Measurements from ENCODE around the gene CHST2. TPM values are rescaled to one million over a fixed set of nuclear protein-coding genes. Genes with fewer than 3 reads are reported as not detected.

The CHST2 gene
- total and polyA plus RNA-seq, 5 donors = 1.5 to 3.3 (median 2.2) TPM

GRCh38 chr3:143135150-143135549 lies 15.6 kb downstream of the CHST2 start:
- intact Hi-C loops (cut with DNase I) = no loop called here
- no peaks in the 10 kb centered on the region for H3K27me3 ChIP-seq (ENCODE audit: control insufficient read depth, insufficient read depth)
- WGBS = 47% methylated on average over 2 of the region's 2 CpGs
- H3K4me1 ChIP-seq (ENCODE audit: control insufficient read depth, insufficient read depth, low read length) = peaks cover 3% of the 10 kb centered on the region
- no peak overlapping the region for H3K27ac ChIP-seq (ENCODE audit: low read length)
- peak in 1 of 3 donors; percentile 47 for DNase-seq
- peak in 1 of 2 donors; percentile 63 for ATAC-seq
- H3K9me3 ChIP-seq (ENCODE audit: control insufficient read depth, low read length) = no peaks in the 10 kb centered on the region
- H3K4me3 ChIP-seq (ENCODE audit: low read length) = no peak overlapping the region

GRCh38 chr3:143137435-143138036 lies 18.0 kb downstream of the CHST2 start:
- no peaks in the 10 kb centered on the region for H3K27me3 ChIP-seq (ENCODE audit: control insufficient read depth, insufficient read depth)
- H3K27ac ChIP-seq (ENCODE audit: low read length) = no peak overlapping the region
- intact Hi-C loops (cut with DNase I) = no loop called here
- no peaks in the 10 kb centered on the region for H3K9me3 ChIP-seq (ENCODE audit: control insufficient read depth, low read length)
- H3K4me1 ChIP-seq (ENCODE audit: control insufficient read depth, insufficient read depth, low read length) = peaks cover 3% of the 10 kb centered on the region
- DNase-seq = no peak
- 28% methylated on average over 2 of the region's 2 CpGs for WGBS
- no peak for ATAC-seq
- H3K4me3 ChIP-seq (ENCODE audit: low read length) = no peak overlapping the region

GRCh38 chr3:143138953-143139352 lies 19.4 kb downstream of the CHST2 start:
- DNase-seq = no peak
- H3K4me3 ChIP-seq (ENCODE audit: low read length) = no peak overlapping the region
- intact Hi-C loops (cut with DNase I) = no loop called here
- WGBS = 83% methylated on average over 3 of the region's 3 CpGs
- no peak overlapping the region for H3K27ac ChIP-seq (ENCODE audit: low read length)
- no peaks in the 10 kb centered on the region for H3K27me3 ChIP-seq (ENCODE audit: control insufficient read depth, insufficient read depth)
- H3K9me3 ChIP-seq (ENCODE audit: control insufficient read depth, low read length) = no peaks in the 10 kb centered on the region
- H3K4me1 ChIP-seq (ENCODE audit: control insufficient read depth, insufficient read depth, low read length) = peaks cover 3% of the 10 kb centered on the region
- no peak for ATAC-seq

DNA sequence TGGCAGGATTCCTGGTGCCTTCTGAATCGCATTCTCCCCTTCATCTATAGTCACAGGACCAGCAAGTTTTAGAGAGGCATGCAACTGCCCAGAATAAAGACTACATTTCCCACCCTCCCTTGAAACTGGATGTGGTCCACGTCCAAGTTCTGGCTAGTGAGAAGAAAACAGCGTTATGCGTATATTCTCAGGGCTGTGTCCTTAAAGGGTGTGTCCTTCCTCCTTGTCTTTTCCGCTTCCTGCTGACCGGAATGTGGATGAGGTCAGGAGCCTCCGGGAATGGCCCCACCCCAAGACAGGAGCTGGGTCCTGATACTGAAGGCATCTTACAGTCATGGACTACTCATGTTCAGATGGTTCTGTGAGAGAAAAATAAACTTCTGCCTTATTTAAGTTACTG lies 20.2 kb downstream of the CHST2 start:
- Histone ChIP-seq H3K27me3 (ENCODE audit: control insufficient read depth, insufficient read depth) (no peaks in the 10 kb centered on the region), H3K27ac (ENCODE audit: low read length) (no peak overlapping the region), H3K4me1 (ENCODE audit: control insufficient read depth, insufficient read depth, low read length) (peaks cover 3% of the 10 kb centered on the region), H3K4me3 (ENCODE audit: low read length) (no peak overlapping the region), H3K9me3 (ENCODE audit: control insufficient read depth, low read length) (no peaks in the 10 kb centered on the region)
- DNase-seq = peak; percentile 62 to 77 (median 77)
- intact Hi-C loops (cut with DNase I) = no loop called here
- WGBS = 34% methylated on average over 7 of the region's 7 CpGs
- ATAC-seq = peak; percentile 93 to 100

DNA sequence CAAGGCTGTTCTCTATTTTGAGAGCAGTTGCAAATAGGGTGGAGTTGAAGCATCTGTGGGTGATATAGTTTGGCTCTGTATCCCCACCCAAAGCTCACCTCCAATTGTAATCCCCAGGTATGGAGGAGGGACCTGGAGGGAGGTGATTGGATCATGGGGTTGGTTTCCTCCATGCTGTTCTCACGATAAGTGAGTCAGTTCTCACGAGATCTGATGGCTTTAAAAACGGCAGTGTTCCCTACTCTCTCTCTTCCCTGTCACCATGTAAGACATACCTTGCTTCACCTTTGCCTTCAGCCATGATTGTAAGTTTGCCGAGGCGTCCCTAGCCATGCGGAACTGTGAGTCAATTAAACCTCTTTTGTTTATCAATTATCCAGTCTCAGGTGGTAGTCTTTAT lies 21.0 kb downstream of the CHST2 start:
- Histone ChIP-seq H3K27ac (ENCODE audit: low read length) (no peak overlapping the region), H3K27me3 (ENCODE audit: control insufficient read depth, insufficient read depth) (no peaks in the 10 kb centered on the region), H3K9me3 (ENCODE audit: control insufficient read depth, low read length) (no peaks in the 10 kb centered on the region), H3K4me3 (ENCODE audit: low read length) (no peak overlapping the region), H3K4me1 (ENCODE audit: control insufficient read depth, insufficient read depth, low read length) (peaks cover 3% of the 10 kb centered on the region)
- no peak for DNase-seq
- ATAC-seq = no peak
- WGBS = 95% methylated on average over 6 of the region's 6 CpGs
- intact Hi-C loops (cut with DNase I) = no loop called here

DNA sequence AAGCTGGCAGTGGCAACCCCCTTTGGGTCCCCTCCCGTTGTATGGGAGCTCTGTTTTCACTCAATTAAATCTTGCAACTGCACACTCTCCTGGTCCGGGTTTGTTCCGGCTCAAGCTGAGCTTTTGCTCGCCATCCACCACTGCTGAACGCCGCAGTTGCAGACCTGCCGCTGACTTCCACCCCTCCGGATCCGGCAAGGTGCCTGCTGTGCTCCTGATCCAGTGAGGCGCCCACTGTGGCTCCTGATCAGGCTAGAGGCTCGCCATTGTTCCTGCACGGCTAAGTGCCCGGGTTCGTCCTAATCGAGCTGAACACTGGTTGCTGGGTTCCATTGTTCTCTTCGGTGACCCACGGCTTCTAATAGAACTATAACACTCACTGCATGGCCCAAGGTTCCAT lies 22.8 kb downstream of the CHST2 start:
- no peak overlapping the region for H3K4me3 ChIP-seq (ENCODE audit: low read length)
- WGBS = 89% methylated on average over 17 of the region's 17 CpGs
- intact Hi-C loops (cut with DNase I) = no loop called here
- H3K27ac ChIP-seq (ENCODE audit: low read length) = no peak overlapping the region
- peak in 1 of 3 donors; percentile 37 for DNase-seq
- H3K4me1 ChIP-seq (ENCODE audit: control insufficient read depth, insufficient read depth, low read length) = peaks cover 3% of the 10 kb centered on the region
- no peaks in the 10 kb centered on the region for H3K9me3 ChIP-seq (ENCODE audit: control insufficient read depth, low read length)
- no peaks in the 10 kb centered on the region for H3K27me3 ChIP-seq (ENCODE audit: control insufficient read depth, insufficient read depth)
- no peak for ATAC-seq

DNA sequence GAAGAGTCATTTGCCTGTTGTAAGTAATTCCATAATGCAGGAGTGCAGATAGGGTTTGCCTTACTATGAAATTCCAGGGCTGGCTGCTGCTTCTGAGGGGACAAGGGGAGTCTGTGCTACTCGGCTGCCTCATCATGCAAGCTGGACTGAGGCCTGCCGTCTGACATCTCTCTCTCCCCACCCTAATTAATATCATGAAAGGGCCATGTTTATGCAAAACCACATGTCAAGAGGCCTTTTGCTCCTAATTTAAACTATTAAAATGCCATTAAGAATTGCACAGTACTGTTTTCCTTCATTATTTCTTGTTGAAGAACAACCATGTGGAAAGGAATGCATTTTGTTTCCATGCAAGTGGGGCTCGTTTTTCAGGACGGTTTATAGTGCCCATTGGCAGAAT lies 26.3 kb downstream of the CHST2 start:
- 73% methylated on average over 4 of the region's 4 CpGs for WGBS

DNA sequence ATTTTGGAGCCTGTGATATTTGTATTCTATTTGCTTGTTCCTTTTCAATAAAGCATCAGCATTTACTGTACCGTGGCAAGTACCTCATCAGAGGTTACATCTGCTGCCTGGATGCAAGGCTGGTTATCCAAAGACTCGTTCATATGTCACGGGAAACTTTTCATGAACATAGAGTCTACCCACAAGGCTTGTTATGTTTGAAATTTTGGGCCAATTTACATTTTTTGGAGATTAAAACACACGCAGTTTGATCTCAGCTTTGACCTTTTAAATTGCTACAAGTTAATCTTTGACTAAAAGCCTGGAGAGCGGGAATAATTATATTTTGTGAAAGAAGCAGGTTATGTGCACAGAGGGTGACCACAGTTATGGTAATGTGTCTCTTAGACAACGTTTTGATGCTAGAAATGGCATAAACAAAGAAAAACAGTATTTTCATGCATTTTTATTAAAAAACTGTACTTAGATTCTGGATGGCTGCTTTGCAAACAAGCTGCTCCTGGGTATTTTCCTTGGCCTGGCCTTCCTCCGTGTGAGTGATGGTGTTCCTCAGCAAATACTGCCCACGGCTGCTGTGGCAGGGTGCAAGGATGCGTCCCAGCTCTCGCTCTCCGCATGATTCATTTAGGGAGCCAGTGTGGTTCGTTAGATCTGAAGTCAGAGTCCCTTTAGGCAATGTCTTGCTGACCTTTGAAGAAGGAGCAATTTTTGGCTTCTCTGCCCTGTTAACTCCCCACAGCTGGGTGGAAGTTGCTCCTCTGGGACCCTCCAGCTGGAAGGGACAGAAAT lies 27.1 kb downstream of the CHST2 start:
- H3K4me1 ChIP-seq (ENCODE audit: control insufficient read depth, insufficient read depth, low read length) = peaks cover 2% of the 10 kb centered on the region
- H3K27me3 ChIP-seq (ENCODE audit: control insufficient read depth, insufficient read depth) = no peaks in the 10 kb centered on the region
- no peak overlapping the region for H3K4me3 ChIP-seq (ENCODE audit: low read length)
- WGBS = 75% methylated on average over 12 of the region's 12 CpGs
- intact Hi-C loops (cut with DNase I) = no loop called here
- H3K27ac ChIP-seq (ENCODE audit: low read length) = no peak overlapping the region
- no peak for DNase-seq
- ATAC-seq = no peak
- H3K9me3 ChIP-seq (ENCODE audit: control insufficient read depth, low read length) = no peaks in the 10 kb centered on the region

More for the DNA sequence above, 26.3 kb downstream of the CHST2 start:
- DNase-seq (no peak), ATAC-seq (no peak)
- H3K9me3 ChIP-seq (ENCODE audit: control insufficient read depth, low read length) = no peaks in the 10 kb centered on the region
- intact Hi-C loops (cut with DNase I) = no loop called here
- H3K27me3 ChIP-seq (ENCODE audit: control insufficient read depth, insufficient read depth) = no peaks in the 10 kb centered on the region
- H3K4me3 ChIP-seq (ENCODE audit: low read length) = no peak overlapping the region
- H3K27ac ChIP-seq (ENCODE audit: low read length) = no peak overlapping the region
- no peaks in the 10 kb centered on the region for H3K4me1 ChIP-seq (ENCODE audit: control insufficient read depth, insufficient read depth, low read length)

- Histone ChIP-seq H3K4me3 (ENCODE audit: low read length) (no peak overlapping the region), H3K27ac (ENCODE audit: low read length) (no peak overlapping the region), H3K27me3 (ENCODE audit: control insufficient read depth, insufficient read depth) (no peaks in the 10 kb centered on the region), H3K9me3 (ENCODE audit: control insufficient read depth, low read length) (no peaks in the 10 kb centered on the region), H3K4me1 (ENCODE audit: control insufficient read depth, insufficient read depth, low read length) (peaks cover 2% of the 10 kb centered on the region)
- DNase-seq (no peak), ATAC-seq (no peak)
- WGBS = 65% methylated on average over 2 of the region's 2 CpGs
- intact Hi-C loops (cut with DNase I) = no loop called here
Measured at GRCh38 chr3:143147707-143148106, 28.1 kb downstream of the CHST2 start.

- no peak for ATAC-seq
- H3K9me3 ChIP-seq (ENCODE audit: control insufficient read depth, low read length) = no peaks in the 10 kb centered on the region
- no peak overlapping the region for H3K4me3 ChIP-seq (ENCODE audit: low read length)
- intact Hi-C loops (cut with DNase I) = no loop called here
- H3K27me3 ChIP-seq (ENCODE audit: control insufficient read depth, insufficient read depth) = no peaks in the 10 kb centered on the region
- no peak for DNase-seq
- WGBS = 92% methylated on average over 3 of the region's 3 CpGs
- peaks cover 2% of the 10 kb centered on the region for H3K4me1 ChIP-seq (ENCODE audit: control insufficient read depth, insufficient read depth, low read length)
- no peak overlapping the region for H3K27ac ChIP-seq (ENCODE audit: low read length)
Measured at GRCh38 chr3:143150071-143150470, 30.5 kb downstream of the CHST2 start.

DNA sequence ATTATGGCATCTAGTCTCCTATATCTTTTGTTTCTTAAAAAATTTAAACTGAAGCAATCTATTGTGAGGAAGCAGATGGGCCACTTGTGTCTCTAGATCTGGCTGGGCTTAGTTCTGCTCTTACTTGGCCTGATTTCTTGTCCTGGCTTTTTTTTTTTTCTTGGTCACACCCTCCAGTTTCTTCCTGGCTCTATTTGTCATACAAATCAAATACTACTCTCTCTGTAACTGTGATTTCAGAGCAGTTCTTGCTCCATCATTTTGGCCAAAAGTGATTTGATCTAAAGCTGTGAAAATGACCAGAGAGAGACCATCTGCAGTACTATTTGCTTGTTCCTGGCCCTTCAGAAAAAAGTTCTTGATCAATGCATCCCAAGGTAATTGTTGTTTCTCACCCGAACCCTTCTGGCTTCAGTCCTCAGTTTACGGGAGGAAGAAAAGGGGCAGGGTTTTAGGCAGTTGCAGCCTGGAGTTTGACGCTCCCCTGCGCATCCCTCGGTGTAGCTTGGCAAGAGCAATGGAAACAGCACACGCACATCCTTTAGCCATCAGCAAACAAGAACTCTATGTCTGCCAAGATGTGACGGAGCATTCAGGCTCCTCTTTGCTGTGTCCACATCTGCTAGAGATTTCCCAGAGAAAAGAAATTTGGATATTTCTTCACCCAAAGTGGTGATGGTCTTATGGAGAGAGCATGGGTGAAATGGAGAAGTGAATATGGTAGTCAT lies 31.6 kb downstream of the CHST2 start:
- Histone ChIP-seq H3K9me3 (ENCODE audit: control insufficient read depth, low read length) (no peaks in the 10 kb centered on the region), H3K4me1 (ENCODE audit: control insufficient read depth, insufficient read depth, low read length) (peaks cover 2% of the 10 kb centered on the region), H3K27ac (ENCODE audit: low read length) (peak overlapping the region; percentile 58), H3K27me3 (ENCODE audit: control insufficient read depth, insufficient read depth) (no peaks in the 10 kb centered on the region), H3K4me3 (ENCODE audit: low read length) (no peak overlapping the region)
- intact Hi-C loops (cut with DNase I) = no loop called here
- 37% methylated on average over 7 of the region's 7 CpGs for WGBS
- DNase-seq (peak; percentile 51 to 62 (median 56)), ATAC-seq (peak; percentile 87 to 98)

Measured in right cardiac atrium (tissue), 5 donors.